ENCODE measurements around the gene INHBC.
"Not testable (repeated sequence)": the region's sequence is repeated elsewhere in the genome, so short reads cannot be mapped to it uniquely, and the experiment has no call there.

INHBC gene

DNA sequence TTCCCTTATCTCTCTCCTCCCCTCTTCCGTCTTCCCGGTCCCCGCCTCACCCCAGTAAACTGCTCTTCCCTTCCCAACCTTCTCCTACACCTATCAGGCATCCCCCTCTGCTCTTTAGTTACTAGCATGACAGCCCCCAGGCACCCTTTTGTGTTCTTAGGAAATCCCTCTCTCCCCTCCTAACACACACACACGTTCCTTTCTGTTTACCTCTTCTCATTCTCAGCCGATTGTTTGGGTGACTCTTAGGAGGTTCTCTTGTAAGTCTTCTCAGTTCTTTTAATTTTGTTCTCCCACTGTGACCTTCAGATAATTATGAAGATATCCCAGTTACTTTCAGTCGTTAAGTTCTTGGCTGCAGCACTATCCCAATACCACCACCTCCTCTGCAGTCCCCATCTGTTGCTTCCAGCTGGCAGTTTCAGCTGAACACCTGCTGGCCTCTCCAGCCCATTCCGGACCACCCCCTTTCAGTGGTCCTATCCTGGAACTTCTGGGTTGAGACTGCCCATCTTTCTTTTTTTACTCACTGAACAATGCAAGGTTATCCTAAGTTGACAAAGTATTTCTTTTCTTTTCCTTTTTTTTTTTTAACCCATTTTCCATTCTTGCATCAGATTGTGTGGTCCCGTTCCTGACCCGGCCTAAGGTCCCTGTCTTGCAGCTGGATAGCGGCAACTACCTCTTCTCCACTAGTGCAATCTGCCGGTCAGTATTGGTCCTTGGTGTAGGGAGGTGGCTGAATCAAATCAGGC is 54.0 kb downstream of the INHBC start:
- peaks cover 28% of the 10 kb centered on the region for H3K4me1 Mint-ChIP-seq (ENCODE audit: low read depth)
- H3K27me3 Mint-ChIP-seq (ENCODE audit: low read depth), result no peaks in the 10 kb centered on the region
- peaks cover 35% of the 10 kb centered on the region for H3K36me3 Mint-ChIP-seq (ENCODE audit: low read depth)
- H3K27ac Mint-ChIP-seq, result peak overlapping the region; percentile 97
- no peaks in the 10 kb centered on the region for H3K9me3 Mint-ChIP-seq
- peak overlapping the region; percentile 100 for H3K4me3 Mint-ChIP-seq

DNA sequence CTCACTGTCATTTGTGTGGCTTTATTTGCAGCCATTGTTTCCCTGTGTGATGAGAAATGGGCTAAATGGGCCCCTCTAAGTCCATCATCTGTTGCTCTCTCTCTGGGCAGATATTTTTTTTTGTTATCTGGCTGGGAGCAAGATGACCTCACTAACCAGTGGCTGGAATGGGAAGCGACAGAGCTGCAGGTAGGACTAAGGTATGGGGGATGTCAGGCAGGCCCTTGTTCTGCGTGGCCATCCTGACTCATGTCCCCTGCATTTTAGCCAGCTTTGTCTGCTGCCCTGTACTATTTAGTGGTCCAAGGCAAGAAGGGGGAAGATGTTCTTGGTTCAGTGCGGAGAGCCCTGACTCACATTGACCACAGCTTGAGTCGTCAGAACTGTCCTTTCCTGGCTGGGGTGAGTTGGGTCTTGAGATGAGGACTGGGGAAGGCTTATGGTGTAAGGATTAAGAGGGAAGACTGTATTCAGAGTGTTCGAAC is 54.6 kb downstream of the INHBC start:
- H3K27me3 Mint-ChIP-seq (ENCODE audit: low read depth), result no peaks in the 10 kb centered on the region
- no peaks in the 10 kb centered on the region for H3K9me3 Mint-ChIP-seq
- H3K27ac Mint-ChIP-seq, result peak overlapping the region; percentile 97
- H3K36me3 Mint-ChIP-seq (ENCODE audit: low read depth), result peaks cover 35% of the 10 kb centered on the region
- peaks cover 28% of the 10 kb centered on the region for H3K4me1 Mint-ChIP-seq (ENCODE audit: low read depth)
- peak overlapping the region; percentile 100 for H3K4me3 Mint-ChIP-seq

DNA sequence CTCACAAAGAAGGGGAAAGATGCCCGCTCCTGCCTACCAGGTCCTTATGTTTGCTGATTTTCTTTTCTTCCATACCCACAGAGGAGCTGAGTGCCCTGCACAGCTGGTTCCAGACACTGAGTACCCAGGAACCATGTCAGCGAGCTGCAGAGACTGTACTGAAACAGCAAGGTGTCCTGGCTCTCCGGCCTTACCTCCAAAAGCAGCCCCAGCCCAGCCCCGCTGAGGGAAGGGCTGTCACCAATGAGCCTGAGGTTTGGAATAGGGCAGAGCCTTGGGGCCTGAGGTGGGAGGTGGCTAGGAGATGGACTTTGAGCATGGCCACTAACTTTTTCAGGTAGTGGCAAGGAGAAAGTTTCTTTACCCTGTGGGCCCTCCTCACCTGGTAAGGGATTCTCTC is 55.5 kb downstream of the INHBC start:
- Mint-ChIP-seq H3K4me3 (no peak overlapping the region), H3K27me3 (ENCODE audit: low read depth) (no peaks in the 10 kb centered on the region), H3K4me1 (ENCODE audit: low read depth) (peaks cover 28% of the 10 kb centered on the region), H3K36me3 (ENCODE audit: low read depth) (peaks cover 35% of the 10 kb centered on the region), H3K27ac (no peak overlapping the region), H3K9me3 (no peaks in the 10 kb centered on the region)

DNA sequence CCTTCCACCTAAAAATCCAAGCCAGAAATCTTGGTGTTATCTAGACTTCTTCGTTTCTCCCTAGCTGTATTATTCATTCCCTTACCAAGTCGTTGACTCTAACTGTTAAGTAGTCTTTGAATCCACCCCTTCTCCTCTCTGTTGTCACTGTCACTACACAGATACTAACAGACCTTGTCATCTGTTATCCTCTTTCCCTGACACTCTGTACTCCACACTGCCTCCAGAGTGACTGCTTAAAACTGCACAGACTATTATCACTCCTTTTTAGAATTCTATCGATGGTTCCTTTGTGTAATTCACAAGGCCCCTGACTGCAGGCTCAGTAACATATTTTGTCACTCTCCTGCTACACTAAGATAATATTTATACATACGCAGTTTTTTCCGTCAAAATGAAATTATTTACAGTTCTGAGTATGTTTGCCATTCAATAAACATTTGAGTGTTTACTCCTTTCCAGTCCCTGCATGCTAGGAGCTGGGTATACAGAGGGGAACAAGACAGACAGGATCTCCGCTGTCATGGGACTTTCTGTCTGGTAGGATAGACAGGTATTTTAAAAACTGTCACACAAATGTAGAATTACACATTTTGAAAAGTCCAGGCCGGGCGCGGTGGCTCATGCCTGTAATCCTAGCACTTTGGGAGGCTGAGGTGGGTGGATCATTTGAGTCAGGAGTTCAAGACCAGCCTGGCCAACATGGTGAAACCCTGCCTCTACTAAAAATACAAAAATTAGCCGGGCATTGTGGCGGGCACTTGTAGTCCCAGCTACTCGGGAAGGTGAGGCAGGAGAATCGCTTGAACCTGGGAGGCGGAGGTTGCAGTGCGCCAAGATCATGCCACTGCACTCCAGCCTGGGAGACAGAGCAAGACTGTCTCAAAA is 57.1 kb downstream of the INHBC start:
- Mint-ChIP-seq H3K27ac (peak overlapping the region; percentile 75), H3K27me3 (ENCODE audit: low read depth) (no peaks in the 10 kb centered on the region), H3K4me1 (ENCODE audit: low read depth) (peaks cover 28% of the 10 kb centered on the region), H3K4me3 (peak overlapping the region; percentile 38), H3K9me3 (no peaks in the 10 kb centered on the region), H3K36me3 (ENCODE audit: low read depth) (peaks cover 39% of the 10 kb centered on the region)

DNA sequence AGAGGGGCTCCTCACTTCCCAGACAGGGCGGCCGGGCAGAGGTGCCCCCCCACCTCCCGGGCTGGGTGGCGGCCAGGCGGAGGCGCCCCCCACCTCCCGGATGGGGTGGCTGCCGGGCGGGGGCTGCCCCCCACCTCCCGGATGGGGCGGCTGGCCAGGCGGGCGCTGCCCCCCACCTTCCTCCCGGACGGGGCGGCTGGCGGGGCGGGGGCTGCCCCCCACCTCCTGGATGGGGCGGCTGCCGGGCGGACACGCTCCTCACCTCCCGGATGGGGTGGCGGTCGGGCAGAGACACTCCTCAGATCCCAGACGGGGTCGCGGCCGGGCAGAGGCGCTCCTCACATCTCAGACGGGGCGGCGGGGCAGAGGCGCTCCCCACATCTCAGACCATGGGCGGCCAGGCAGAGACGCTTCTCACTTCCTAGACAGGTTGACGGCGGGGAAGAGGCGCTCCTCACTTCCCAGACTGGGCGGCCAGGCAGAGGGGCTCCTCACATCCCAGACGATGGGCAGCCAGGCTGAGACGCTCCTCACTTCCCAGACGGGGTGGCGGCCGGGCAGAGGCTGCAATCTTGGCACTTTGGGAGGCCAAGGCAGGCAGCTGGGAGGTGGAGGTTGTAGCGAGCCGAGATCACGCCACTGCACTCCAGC is 60.6 kb downstream of the INHBC start:
- peaks cover 11% of the 10 kb centered on the region for H3K4me1 Mint-ChIP-seq (ENCODE audit: low read depth)
- H3K36me3 Mint-ChIP-seq (ENCODE audit: low read depth), result peaks cover 46% of the 10 kb centered on the region
- H3K9me3 Mint-ChIP-seq; H3K4me3 Mint-ChIP-seq; H3K27me3 Mint-ChIP-seq (ENCODE audit: low read depth); H3K27ac Mint-ChIP-seq: not testable (repeated sequence)

DNA sequence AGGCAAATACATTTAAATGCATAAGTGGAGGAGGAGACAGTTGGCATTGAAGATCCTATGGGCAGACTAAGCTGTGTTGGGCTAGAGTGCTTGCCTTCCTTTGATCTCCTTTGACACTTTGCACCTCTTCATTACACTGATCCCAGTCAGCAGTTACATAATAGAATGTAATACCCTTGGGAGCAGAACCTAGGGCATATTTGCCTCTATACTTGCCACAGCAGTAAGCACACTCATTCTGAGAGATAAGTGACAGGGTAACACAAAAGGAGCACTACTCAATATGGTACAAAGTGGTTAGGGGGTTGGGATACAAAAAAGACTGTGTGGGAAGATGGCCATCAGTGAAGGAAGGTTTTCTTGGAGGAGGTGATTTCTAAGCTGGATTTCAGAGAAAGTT is 62.2 kb downstream of the INHBC start:
- no peaks in the 10 kb centered on the region for H3K27me3 Mint-ChIP-seq (ENCODE audit: low read depth)
- H3K36me3 Mint-ChIP-seq (ENCODE audit: low read depth), result peaks cover 47% of the 10 kb centered on the region
- no peak overlapping the region for H3K27ac Mint-ChIP-seq
- H3K4me3 Mint-ChIP-seq, result no peak overlapping the region
- H3K9me3 Mint-ChIP-seq, result no peaks in the 10 kb centered on the region
- peaks cover 11% of the 10 kb centered on the region for H3K4me1 Mint-ChIP-seq (ENCODE audit: low read depth)

DNA sequence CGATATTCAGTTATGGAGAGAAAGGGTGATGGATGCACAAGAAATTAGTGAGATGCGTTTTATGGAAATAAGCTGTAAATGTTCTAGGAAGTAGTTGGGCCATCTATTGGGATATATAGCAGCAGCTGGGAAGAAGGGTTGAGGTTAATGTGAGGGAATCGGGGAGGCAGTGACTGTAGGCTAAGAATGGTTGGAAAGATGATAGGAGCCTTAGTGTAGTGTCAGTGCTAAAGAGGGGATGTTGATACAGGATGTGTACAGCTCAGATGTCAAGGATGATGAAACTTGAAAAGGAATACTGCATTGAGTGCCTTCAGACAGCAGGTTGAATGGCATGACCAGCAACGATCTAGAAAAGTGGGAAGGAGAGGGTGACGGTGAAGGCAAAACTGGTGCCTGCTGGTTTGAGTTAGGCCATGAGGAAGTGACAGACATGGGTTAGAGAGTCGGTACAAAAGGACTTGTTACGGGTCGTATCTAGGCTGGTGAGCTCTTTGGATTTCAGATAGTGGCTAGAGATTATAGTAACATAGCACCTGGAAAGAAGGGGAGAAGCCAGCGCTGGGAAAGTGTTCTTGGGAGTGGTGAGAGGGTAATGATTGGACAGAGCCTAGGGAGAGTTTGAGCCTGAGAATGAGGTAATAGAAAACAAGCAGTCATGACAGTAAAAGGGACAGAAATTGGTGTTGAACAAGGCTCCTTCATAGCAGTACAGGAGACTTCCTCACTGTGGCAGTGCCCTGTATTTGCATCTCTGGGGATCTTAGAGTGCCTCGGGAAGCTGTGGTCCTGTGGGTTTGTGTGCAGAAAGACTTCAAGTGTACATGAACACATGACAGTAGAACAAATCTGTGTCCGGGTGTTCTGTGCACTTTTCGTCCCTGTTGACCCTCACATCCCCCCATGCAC is 62.9 kb downstream of the INHBC start:
- Mint-ChIP-seq H3K27me3 (ENCODE audit: low read depth) (no peaks in the 10 kb centered on the region), H3K4me3 (no peak overlapping the region), H3K4me1 (ENCODE audit: low read depth) (peaks cover 11% of the 10 kb centered on the region), H3K27ac (no peak overlapping the region), H3K36me3 (ENCODE audit: low read depth) (peaks cover 50% of the 10 kb centered on the region), H3K9me3 (no peaks in the 10 kb centered on the region)

DNA sequence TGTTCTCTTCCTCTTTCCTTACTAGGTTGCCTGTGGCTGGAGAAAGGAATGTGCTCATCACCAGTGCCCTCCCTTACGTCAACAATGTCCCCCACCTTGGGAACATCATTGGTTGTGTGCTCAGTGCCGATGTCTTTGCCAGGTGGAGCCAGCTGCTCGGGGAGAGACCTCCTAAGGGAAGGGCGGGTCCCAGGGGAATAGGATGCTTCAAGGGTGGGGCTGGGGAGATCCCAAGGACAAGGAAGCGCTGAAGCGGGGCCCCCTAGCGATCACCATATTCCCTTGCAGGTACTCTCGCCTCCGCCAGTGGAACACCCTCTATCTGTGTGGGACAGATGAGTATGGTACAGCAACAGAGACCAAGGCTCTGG is 63.5 kb downstream of the INHBC start:
- no peak overlapping the region for H3K27ac Mint-ChIP-seq

DNA sequence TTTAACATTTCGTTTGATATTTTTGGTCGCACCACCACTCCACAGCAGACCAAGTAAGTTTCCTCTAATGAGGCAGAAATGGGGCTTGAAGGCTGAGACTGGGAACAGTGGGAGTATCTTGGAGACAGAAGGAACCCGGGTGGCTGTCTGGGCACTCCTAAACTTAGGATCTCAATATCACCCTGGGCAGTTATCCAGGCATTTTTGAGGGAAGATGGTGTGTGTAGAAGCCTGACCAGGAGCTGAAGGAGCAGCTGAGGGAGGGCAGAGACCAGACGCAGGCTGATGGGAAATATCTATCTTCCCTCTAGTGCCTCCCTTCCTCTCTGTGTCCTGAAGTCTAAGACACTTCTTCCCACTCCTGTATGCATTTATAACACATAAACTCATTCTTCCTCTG is 64.0 kb downstream of the INHBC start:
- no peaks in the 10 kb centered on the region for H3K27me3 Mint-ChIP-seq (ENCODE audit: low read depth)
- peaks cover 48% of the 10 kb centered on the region for H3K36me3 Mint-ChIP-seq (ENCODE audit: low read depth)
- no peaks in the 10 kb centered on the region for H3K9me3 Mint-ChIP-seq
- H3K4me3 Mint-ChIP-seq, result no peak overlapping the region
- H3K4me1 Mint-ChIP-seq (ENCODE audit: low read depth), result peaks cover 9% of the 10 kb centered on the region
- H3K27ac Mint-ChIP-seq, result no peak overlapping the region

More for the DNA sequence above, 63.5 kb downstream of the INHBC start:
- Mint-ChIP-seq H3K27me3 (ENCODE audit: low read depth) (no peaks in the 10 kb centered on the region), H3K4me1 (ENCODE audit: low read depth) (peaks cover 9% of the 10 kb centered on the region), H3K4me3 (no peak overlapping the region), H3K36me3 (ENCODE audit: low read depth) (peaks cover 47% of the 10 kb centered on the region), H3K9me3 (no peaks in the 10 kb centered on the region)

DNA sequence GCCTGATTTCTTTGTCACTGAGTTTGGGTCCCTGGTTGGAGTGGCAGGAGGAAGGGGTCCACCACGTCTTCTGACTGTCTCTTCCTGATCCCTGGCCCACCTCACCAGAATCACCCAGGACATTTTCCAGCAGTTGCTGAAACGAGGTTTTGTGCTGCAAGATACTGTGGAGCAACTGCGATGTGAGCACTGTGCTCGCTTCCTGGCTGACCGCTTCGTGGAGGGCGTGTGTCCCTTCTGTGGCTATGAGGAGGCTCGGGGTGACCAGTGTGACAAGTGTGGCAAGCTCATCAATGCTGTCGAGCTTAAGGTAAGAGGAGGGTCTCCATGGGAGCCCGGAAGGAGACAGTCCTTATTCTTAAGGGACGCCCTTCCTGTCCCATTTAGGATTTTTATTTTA is 65.6 kb downstream of the INHBC start:
- Mint-ChIP-seq H3K9me3 (no peaks in the 10 kb centered on the region), H3K27me3 (ENCODE audit: low read depth) (no peaks in the 10 kb centered on the region), H3K36me3 (ENCODE audit: low read depth) (peaks cover 53% of the 10 kb centered on the region), H3K27ac (no peak overlapping the region), H3K4me3 (no peak overlapping the region), H3K4me1 (ENCODE audit: low read depth) (peaks cover 9% of the 10 kb centered on the region)

All from T-helper 1 cell treated with Interleukin-12 subunit alpha and Interleukin-12 subunit beta and Interleukin-4 antibody, amounts not matched to agents 30 μg/mL and 1 μg/mL, for 36 hours (primary cell).